Esophagus squamous epithelium (tissue), 5 donors: ENCODE results near the gene PCCA. TPM values are rescaled to one million over a fixed set of nuclear protein-coding genes. Genes with fewer than 3 reads are reported as not detected.

ENCODE experiments used
- DNase-seq: peaks from one replicate; lab custom pipeline; 2025; lab: John Stamatoyannopoulos, UW
- H3K27ac ChIP-seq, 4 donors: fragments of 200-600 bp; sonication (generic); one replicate each; pipeline ENCODE4 v1.5.1; 2016 to 2019; ENCODE audit warnings: mild to moderate bottlenecking in 1 of 4
- H3K27me3 ChIP-seq, 4 donors: fragments of 200-600 bp; sonication (generic); 1 replicate in 3 of 4; 2 replicates in 1 of 4; pipeline versions ENCODE4 v1.5.1 to v1.6.0; 2017 to 2021; ENCODE audit warnings: antibody characterized with exemption in 1 of 4
- H3K36me3 ChIP-seq, 3 donors: fragments of 200-600 bp; sonication (generic); one replicate each; pipeline ENCODE4 v1.5.1; 2016 to 2019
- H3K4me1 ChIP-seq, 3 donors: fragments of 200-600 bp; sonication (generic); one replicate each; pipeline ENCODE4 v1.5.1; 2017 to 2019
- H3K4me3 ChIP-seq, 4 donors: fragments of 200-600 bp; sonication (generic); 1 replicate in 3 of 4; 2 replicates in 1 of 4; pipeline ENCODE4 v1.5.1; 2016 to 2019; ENCODE audit warnings: mild to moderate bottlenecking in 2 of 4, moderate library complexity in 1 of 4
- H3K9me3 ChIP-seq, 3 donors: fragments of 200-600 bp; sonication (generic); one replicate each; pipeline ENCODE4 v1.5.1; 2016 to 2019
- POLR2A ChIP-seq, 4 donors: fragments of 450-650 bp; IDR thresholded peaks; one replicate each; pipeline ENCODE4 v1.6.1; 2017; ENCODE audit warnings: antibody characterized with exemption in 4 of 4, mild to moderate bottlenecking in 4 of 4, moderate library complexity in 3 of 4
- WGBS, 2 donors: methylation state at CpG; one replicate each; pipeline ENCODE4 v1.1.5; 2018; 5-methylcytosine and 5-hydroxymethylcytosine counted together
- intact Hi-C: fragments of 100-400 bp; cut with DNase I; formaldehyde crosslinking; loops from one replicate; pipeline ENCODE4 v1.15.0; 2022
- total RNA-seq, 4 donors: library from RNA; depleted of rRNA; stranded (reverse); fragments of >200 nt; gene quantifications; one replicate each; pipeline ENCODE4 v1.1.0, GENCODE V29; 2016
- TF ChIP-seq, protein P1 (sequence below), 6 experiments: fragments of 450-650 bp in 4 of 6; fragments of 200-600 bp in 2 of 6; sonication (generic) in 2 of 6; IDR thresholded peaks; one replicate each; pipeline ENCODE4 v1.5.1; 2016 to 2019; ENCODE audit warnings: antibody characterized with exemption in 6 of 6, mild to moderate bottlenecking in 4 of 6, moderate library complexity in 4 of 6
- donor health status: DM: yes; HTN: yes; CAD: no.

PCCA gene
- total RNA-seq, 4 donors from 2014 or later, result 21.5 to 46.5 (median 30.2) TPM

- peaks cover 0 to 8% (median 0%) of the 10 kb centered on the region in 3 donors for H3K9me3 ChIP-seq
- H3K27ac ChIP-seq, result no peak overlapping the region
- TF ChIP-seq POLR2A (IDR thresholded peaks at IDR 0.05), result no peak
- TF ChIP-seq, protein P1, sequence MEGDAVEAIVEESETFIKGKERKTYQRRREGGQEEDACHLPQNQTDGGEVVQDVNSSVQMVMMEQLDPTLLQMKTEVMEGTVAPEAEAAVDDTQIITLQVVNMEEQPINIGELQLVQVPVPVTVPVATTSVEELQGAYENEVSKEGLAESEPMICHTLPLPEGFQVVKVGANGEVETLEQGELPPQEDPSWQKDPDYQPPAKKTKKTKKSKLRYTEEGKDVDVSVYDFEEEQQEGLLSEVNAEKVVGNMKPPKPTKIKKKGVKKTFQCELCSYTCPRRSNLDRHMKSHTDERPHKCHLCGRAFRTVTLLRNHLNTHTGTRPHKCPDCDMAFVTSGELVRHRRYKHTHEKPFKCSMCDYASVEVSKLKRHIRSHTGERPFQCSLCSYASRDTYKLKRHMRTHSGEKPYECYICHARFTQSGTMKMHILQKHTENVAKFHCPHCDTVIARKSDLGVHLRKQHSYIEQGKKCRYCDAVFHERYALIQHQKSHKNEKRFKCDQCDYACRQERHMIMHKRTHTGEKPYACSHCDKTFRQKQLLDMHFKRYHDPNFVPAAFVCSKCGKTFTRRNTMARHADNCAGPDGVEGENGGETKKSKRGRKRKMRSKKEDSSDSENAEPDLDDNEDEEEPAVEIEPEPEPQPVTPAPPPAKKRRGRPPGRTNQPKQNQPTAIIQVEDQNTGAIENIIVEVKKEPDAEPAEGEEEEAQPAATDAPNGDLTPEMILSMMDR (IDR thresholded peaks at IDR 0.05), result no peak
- H3K4me3 ChIP-seq, result no peak overlapping the region
- H3K4me1 ChIP-seq, result no peaks in the 10 kb centered on the region
- H3K27me3 ChIP-seq, result no peaks in the 10 kb centered on the region
- no peak for DNase-seq
- intact Hi-C loops, result no loop called here
- WGBS, 2 donors, result 69 to 70% methylated on average over 5 of the region's 5 CpGs
- peaks cover 0 to 8% (median 0%) of the 10 kb centered on the region in 3 donors for H3K36me3 ChIP-seq
Measured at GRCh38 chr13:100461309-100462030, 372.6 kb downstream of the PCCA start.

GRCh38 chr13:100464006-100464405, 375.1 kb downstream of the PCCA start:
- H3K9me3 ChIP-seq, result peaks cover 0 to 8% (median 0%) of the 10 kb centered on the region in 3 donors
- no peak for TF ChIP-seq POLR2A (IDR thresholded peaks at IDR 0.05)
- TF ChIP-seq, protein P1 (IDR thresholded peaks at IDR 0.05), result no peak
- intact Hi-C loops, result no loop called here
- H3K36me3 ChIP-seq, result peaks cover 0 to 7% (median 0%) of the 10 kb centered on the region in 3 donors
- H3K27me3 ChIP-seq, result no peaks in the 10 kb centered on the region
- no peak for DNase-seq
- no peaks in the 10 kb centered on the region for H3K4me1 ChIP-seq
- no peak overlapping the region for H3K4me3 ChIP-seq
- H3K27ac ChIP-seq, result no peak overlapping the region
- WGBS, 2 donors, result 66 to 67% methylated on average over 4 of the region's 4 CpGs

DNA sequence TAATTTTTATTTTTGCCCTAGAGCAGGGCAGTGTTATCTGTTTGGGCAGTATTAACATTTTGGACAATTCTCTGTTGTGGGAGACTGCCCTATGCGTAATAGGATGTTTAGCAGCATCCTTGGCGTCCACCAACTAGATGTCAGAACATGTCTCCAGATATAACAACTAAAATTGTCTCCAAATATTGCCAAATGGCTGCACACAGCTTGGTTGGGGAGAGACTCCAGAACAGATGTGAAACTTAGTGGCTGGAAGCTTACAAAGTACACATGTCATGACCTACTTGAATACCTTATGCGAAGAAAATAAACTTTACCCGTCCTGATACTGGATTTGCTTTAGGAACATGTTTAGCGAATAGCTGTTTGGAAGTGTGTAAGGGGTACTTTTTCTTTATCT, 376.7 kb downstream of the PCCA start:
- Histone ChIP-seq H3K27ac (no peak overlapping the region), H3K4me3 (no peak overlapping the region), H3K27me3 (no peaks in the 10 kb centered on the region), H3K9me3 (no peaks in the 10 kb centered on the region), H3K4me1 (no peaks in the 10 kb centered on the region), H3K36me3 (peaks cover 0 to 7% (median 0%) of the 10 kb centered on the region in 3 donors)
- intact Hi-C loops, result no loop called here
- WGBS, 2 donors, result 89 to 92% methylated on average over 5 of the region's 5 CpGs
- no peak for DNase-seq
- TF ChIP-seq POLR2A (IDR thresholded peaks at IDR 0.05), result no peak
- TF ChIP-seq, protein P1 (IDR thresholded peaks at IDR 0.05), result no peak

DNA sequence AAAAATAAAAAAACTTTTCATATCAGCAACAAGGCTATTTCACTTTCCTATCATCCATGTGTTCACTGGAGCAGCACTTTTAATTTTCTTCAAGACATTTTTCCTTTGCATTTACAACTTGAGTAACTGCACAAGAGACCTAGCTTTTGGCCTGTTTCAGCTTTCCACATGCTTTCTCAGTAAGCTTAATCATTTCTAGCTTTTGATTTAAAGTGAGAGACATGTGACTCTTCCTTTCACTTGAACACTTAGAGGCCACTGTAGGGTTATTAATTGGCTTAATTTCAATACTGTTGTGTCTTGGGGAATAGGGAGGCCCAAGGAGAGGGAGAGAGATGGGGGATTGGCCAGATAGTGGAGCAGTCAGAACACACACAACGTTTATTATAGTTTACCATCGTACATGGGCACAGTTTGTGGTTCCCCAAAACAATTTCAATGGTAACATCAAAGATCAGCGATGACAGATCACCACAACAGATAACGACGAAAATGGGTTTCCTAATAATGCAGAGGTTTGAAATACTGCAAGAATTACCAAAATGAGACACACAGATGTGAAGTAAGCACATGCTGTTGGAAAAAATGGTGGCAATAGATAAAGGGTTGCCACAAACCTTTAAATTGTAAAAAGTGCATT, 382.1 kb downstream of the PCCA start:
- Histone ChIP-seq H3K27me3 (no peaks in the 10 kb centered on the region), H3K9me3 (no peaks in the 10 kb centered on the region), H3K4me3 (no peak overlapping the region), H3K27ac (no peak overlapping the region), H3K4me1 (no peaks in the 10 kb centered on the region), H3K36me3 (peaks cover 0 to 7% (median 0%) of the 10 kb centered on the region in 3 donors)
- no peak for DNase-seq
- 79 to 82% methylated on average over 5 of the region's 5 CpGs for WGBS, 2 donors
- TF ChIP-seq POLR2A (IDR thresholded peaks at IDR 0.05), result no peak
- TF ChIP-seq, protein P1 (IDR thresholded peaks at IDR 0.05), result no peak
- intact Hi-C loops, result no loop called here

GRCh38 chr13:100473087-100473486, 384.2 kb downstream of the PCCA start:
- intact Hi-C loops, result no loop called here
- H3K36me3 ChIP-seq, result peaks cover 0 to 2% (median 0%) of the 10 kb centered on the region in 3 donors

More at GRCh38 chr13:100473087-100473486, 384.2 kb downstream of the PCCA start:
- H3K9me3 ChIP-seq, result no peaks in the 10 kb centered on the region
- no peak for DNase-seq
- no peaks in the 10 kb centered on the region for H3K4me1 ChIP-seq
- 85 to 87% methylated on average over 10 of the region's 10 CpGs for WGBS, 2 donors
- H3K4me3 ChIP-seq, result no peak overlapping the region
- TF ChIP-seq POLR2A (IDR thresholded peaks at IDR 0.05), result no peak
- TF ChIP-seq, protein P1 (IDR thresholded peaks at IDR 0.05), result no peak
- H3K27me3 ChIP-seq, result no peaks in the 10 kb centered on the region
- no peak overlapping the region for H3K27ac ChIP-seq
